ENCODE data around the gene PPP2R1B. TPM values are rescaled to one million over a fixed set of nuclear protein-coding genes. Genes with fewer than 3 reads are reported as not detected.
A peak's percentile ranks its signal among the peaks of the same experiment; 100 is the strongest.
"Not testable (repeated sequence)": the region's sequence is repeated elsewhere in the genome, so short reads cannot be mapped to it uniquely, and the experiment has no call there.

The PPP2R1B gene
- total RNA-seq, 4 donors from 2014 or later, result 30.9 to 139 (median 78.8) TPM

DNA sequence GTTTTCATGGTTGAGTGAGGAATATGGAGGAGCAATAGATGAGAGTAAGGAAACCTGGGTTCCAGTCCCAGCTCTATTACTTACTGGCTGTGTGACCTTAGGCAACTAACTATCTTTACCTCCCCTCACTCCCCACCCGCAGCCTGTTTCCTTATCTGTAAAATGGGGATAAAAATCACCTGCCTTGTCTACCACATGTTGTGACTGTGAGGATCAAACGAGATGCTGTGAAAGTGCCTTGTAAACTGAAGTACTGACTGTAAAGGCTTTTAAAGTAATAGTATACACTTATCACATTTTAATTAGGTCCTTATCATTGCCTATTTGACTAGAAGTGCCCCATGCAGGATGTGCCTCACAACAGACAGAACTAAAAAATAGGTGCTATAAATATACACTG is 18.9 kb upstream of the PPP2R1B start:
- DNase-seq (ENCODE audit: low spot score) (no peak), ATAC-seq (ENCODE audit: low FRiP score) (no peak)
- no peak for TF ChIP-seq CTCF (IDR thresholded peaks at IDR 0.05)

- ATAC-seq (ENCODE audit: low FRiP score), result not testable (repeated sequence)
Measured at GRCh38 chr11:111784311-111784710, 18.1 kb upstream of the PPP2R1B start.

DNA sequence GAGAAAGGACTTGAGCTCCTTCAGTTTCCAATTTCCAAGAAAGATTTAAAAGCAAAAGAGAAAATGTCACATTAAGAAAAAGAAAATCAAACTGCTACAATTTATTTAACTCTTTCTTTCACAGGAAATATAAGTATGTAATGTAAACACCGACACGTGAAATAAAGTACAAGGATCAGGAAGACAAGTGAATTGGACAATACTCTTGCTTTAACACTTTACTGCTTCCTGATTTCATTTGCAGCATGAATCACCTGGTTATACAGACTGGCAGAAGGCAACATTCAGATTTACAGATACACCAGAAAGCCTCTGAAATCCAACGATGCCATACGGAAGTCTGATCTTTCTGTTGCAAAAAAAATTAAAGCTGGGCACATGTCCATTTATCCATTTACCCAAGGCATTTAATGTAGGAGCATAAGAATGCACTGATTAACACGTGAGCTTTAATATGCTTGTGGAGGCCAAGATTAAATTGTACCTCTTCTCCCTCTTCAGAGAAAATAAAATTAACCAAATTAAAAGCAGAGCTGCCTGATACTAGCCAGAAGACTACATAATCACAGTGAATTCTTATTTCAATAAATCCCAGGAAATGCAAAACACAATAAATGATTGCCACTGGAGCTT is 16.0 kb upstream of the PPP2R1B start:
- TF ChIP-seq CTCF (IDR thresholded peaks at IDR 0.05), result no peak
- no peak for ATAC-seq (ENCODE audit: low FRiP score)
- no peak for DNase-seq (ENCODE audit: low spot score)

More at GRCh38 chr11:111784311-111784710, 18.1 kb upstream of the PPP2R1B start:
- DNase-seq (ENCODE audit: low spot score), result not testable (repeated sequence)

GRCh38 chr11:111779118-111779517 is 12.9 kb upstream of the PPP2R1B start:
- ATAC-seq (ENCODE audit: low FRiP score) (no peak), DNase-seq (ENCODE audit: low spot score) (no peak)
- TF ChIP-seq CTCF (IDR thresholded peaks at IDR 0.05), result no peak

GRCh38 chr11:111778047-111778558 is 11.9 kb upstream of the PPP2R1B start:
- no peak for DNase-seq (ENCODE audit: low spot score)
- ATAC-seq (ENCODE audit: low FRiP score), result no peak
- no peak for TF ChIP-seq CTCF (IDR thresholded peaks at IDR 0.05)

- peak; percentile 88 for ATAC-seq (ENCODE audit: low FRiP score)
- DNase-seq (ENCODE audit: low spot score), result no peak
- TF ChIP-seq CTCF (IDR thresholded peaks at IDR 0.05), result peak in 2 of 3 donors; percentile 32 to 66
Measured at GRCh38 chr11:111777094-111778046, 11.2 kb upstream of the PPP2R1B start.

GRCh38 chr11:111776398-111777093 is 10.4 kb upstream of the PPP2R1B start:
- DNase-seq (ENCODE audit: low spot score) (no peak), ATAC-seq (ENCODE audit: low FRiP score) (no peak)
- no peak for TF ChIP-seq CTCF (IDR thresholded peaks at IDR 0.05)
